CD4-positive, alpha-beta T cell (primary cell): ENCODE data around the gene SREBF2. TPM values are rescaled to one million over a fixed set of nuclear protein-coding genes. Genes with fewer than 3 reads are reported as not detected.
A peak's percentile ranks its signal among the peaks of the same experiment; 100 is the strongest.
"Not testable (repeated sequence)": the region's sequence is repeated elsewhere in the genome, so short reads cannot be mapped to it uniquely, and the experiment has no call there.

Experiments
- ATAC-seq: fragments of 200-7000 bp; cut with Tn5 transposase; one replicate; pipeline ENCODE4 v1.10.0; 2022; ENCODE audit warnings: mild to moderate bottlenecking; ENCODE audit not compliant: poor library complexity
- CTCF ChIA-PET: fragments of 350-600 bp; sonication (Branson Sonifier 250); formaldehyde crosslinking; loops from one replicate; lab custom pipeline; 2021; ENCODE audit warnings: antibody characterized with exemption, inconsistent platforms; lab: Charles Lee
- POLR2A ChIA-PET: fragments of 350-600 bp; sonication (Branson Sonifier 250); formaldehyde crosslinking; loops from one replicate; lab custom pipeline; 2021; ENCODE audit warnings: antibody characterized with exemption, inconsistent platforms; lab: Charles Lee
- DNase-seq, 14 experiments: peaks; one replicate each; pipeline ENCODE4 v3.0.0-alpha.2; 2013 to 2020; ENCODE audit warnings: mixed read lengths in 2 of 14
- H3K27ac ChIP-seq, 2 donors: one replicate each; pipeline versions ENCODE4 v1.5.1 to v1.7.0; 2013; ENCODE audit warnings: low read length in 2 of 2, low read depth in 1 of 2, mild to moderate bottlenecking in 1 of 2
- H3K27me3 ChIP-seq, 2 experiments: 1 replicate in 1 of 2; 2 replicates in 1 of 2; pipeline versions ENCODE4 v1.6.1 to v1.7.0; 2013; ENCODE audit warnings: low read length in 2 of 2, control low read depth in 1 of 2, mild to moderate bottlenecking in 1 of 2, moderate library complexity in 1 of 2; ENCODE audit not compliant: insufficient read depth in 2 of 2, control insufficient read depth in 1 of 2
- H3K36me3 ChIP-seq: one replicate; pipeline ENCODE4 v1.6.1; 2013; ENCODE audit warnings: low read length, control low read depth; ENCODE audit not compliant: insufficient read depth
- H3K4me1 ChIP-seq: one replicate; pipeline ENCODE4 v1.6.1; 2013; ENCODE audit warnings: low read length, control low read depth; ENCODE audit not compliant: insufficient read depth
- H3K4me3 ChIP-seq: one replicate; pipeline ENCODE4 v1.5.1; 2013; ENCODE audit warnings: mild to moderate bottlenecking, low read length, moderate library complexity
- H3K9me3 ChIP-seq, 2 experiments: 1 replicate in 1 of 2; 2 replicates in 1 of 2; pipeline versions ENCODE4 v1.6.1 to v1.7.0; 2013; ENCODE audit warnings: low read length in 2 of 2, mild to moderate bottlenecking in 2 of 2, control low read depth in 1 of 2, moderate library complexity in 1 of 2; ENCODE audit not compliant: control insufficient read depth in 1 of 2, insufficient read depth in 1 of 2
- H3K27ac Mint-ChIP-seq: one replicate; pipeline ENCODE4 v1.8.0; 2020; ENCODE audit warnings: mixed read lengths
- H3K27me3 Mint-ChIP-seq: one replicate; pipeline ENCODE4 v1.8.0; 2021; ENCODE audit warnings: mixed read lengths
- H3K36me3 Mint-ChIP-seq: one replicate; pipeline ENCODE4 v1.8.0; 2021; ENCODE audit warnings: low read depth, mixed read lengths
- H3K4me1 Mint-ChIP-seq: one replicate; pipeline ENCODE4 v1.8.0; 2021; ENCODE audit warnings: low read depth, mixed read lengths
- H3K4me3 Mint-ChIP-seq: one replicate; pipeline ENCODE4 v1.8.0; 2020; ENCODE audit warnings: mild to moderate bottlenecking, mixed read lengths
- H3K9me3 Mint-ChIP-seq: one replicate; pipeline ENCODE4 v1.8.0; 2020; ENCODE audit warnings: mixed read lengths
- intact Hi-C, 2 experiments: fragments of 100-400 bp; cut with DNase I in 1 of 2; cut with micrococcal nuclease in 1 of 2; formaldehyde crosslinking; loops; one replicate each; pipeline versions ENCODE4 v1.15.1 to v1.9.0; 2023 to 2025; cut with DNase I, micrococcal nuclease
- total RNA-seq, 174 experiments: library from RNA in 2 of 174; stranded (reverse) in 2 of 174; gene quantifications; one replicate each; pipeline ENCODE4 v1.2.3 and lab custom pipeline; 2021 to 2026
- TF ChIP-seq, protein P1 (sequence below): fragments of 200-600 bp; IDR thresholded peaks from one replicate; pipeline ENCODE4 v1.8.0; 2022; ENCODE audit warnings: antibody characterized with exemption, mild to moderate bottlenecking

SREBF2 gene
- total RNA-seq, 2 experiments from 2014 or later, result 67.2 to 69.9 TPM

DNA sequence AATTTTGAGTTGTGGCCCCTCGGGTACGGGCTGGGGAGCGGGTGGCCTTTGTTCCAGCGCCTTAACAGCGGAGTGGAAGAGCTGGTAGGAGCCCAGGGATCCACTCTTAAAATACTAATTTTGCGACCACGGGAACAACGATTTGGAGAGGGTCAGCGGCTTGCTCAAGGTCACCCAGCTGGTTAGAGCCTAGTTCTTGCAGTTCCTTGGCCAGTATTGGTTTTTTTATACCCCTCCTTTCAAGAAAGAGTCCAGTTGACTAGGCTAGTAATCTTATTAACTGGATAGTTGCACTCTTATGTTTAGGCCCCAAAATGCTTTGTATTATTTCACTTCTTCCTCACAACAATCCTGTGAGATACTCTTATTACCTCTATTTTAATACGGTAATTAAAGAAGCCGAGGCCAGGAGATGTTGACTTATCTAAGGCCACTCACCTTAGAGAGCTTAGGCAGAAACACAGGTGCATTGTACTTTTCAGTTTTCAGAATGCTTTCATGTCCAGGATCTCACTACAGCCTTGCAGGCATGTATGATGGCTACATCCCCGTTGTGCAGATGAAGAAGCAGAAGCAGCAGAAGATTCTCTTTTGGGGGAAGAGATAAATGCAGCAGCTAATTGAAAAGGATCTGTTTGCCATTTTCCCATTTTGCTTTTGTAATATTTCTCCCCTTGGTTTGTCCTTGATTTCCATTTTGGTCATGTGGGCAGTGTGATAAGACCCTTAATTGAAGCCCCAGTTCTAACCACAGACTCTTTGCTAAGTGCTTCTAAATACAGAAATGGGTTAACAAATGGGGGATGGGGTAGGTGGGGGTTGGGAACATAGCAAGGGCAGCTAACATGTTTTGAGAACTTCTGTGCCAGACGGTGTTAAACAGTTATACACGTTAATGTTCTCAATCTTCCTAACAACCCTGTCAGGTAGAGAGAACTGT, 1.4 kb downstream of the SREBF2 start:
- Mint-ChIP-seq H3K9me3 (no peaks in the 10 kb centered on the region), H3K27me3 (no peaks in the 10 kb centered on the region), H3K36me3 (peaks cover 34% of the 10 kb centered on the region), H3K4me1 (peaks cover 56% of the 10 kb centered on the region), H3K27ac (peak overlapping the region; percentile 89), H3K4me3 (peak overlapping the region; percentile 90)
- peak overlapping the region; percentile 79 to 89 for H3K27ac ChIP-seq
- intact Hi-C loops, result loop anchor here (5.0 kb wide), 2 partner anchors 38 to 52 kb away; no protein-coding TSS in a partner anchor
- DNase-seq, result peak in 2 of 14 experiments; percentile 13 to 25
- TF ChIP-seq, protein P1, sequence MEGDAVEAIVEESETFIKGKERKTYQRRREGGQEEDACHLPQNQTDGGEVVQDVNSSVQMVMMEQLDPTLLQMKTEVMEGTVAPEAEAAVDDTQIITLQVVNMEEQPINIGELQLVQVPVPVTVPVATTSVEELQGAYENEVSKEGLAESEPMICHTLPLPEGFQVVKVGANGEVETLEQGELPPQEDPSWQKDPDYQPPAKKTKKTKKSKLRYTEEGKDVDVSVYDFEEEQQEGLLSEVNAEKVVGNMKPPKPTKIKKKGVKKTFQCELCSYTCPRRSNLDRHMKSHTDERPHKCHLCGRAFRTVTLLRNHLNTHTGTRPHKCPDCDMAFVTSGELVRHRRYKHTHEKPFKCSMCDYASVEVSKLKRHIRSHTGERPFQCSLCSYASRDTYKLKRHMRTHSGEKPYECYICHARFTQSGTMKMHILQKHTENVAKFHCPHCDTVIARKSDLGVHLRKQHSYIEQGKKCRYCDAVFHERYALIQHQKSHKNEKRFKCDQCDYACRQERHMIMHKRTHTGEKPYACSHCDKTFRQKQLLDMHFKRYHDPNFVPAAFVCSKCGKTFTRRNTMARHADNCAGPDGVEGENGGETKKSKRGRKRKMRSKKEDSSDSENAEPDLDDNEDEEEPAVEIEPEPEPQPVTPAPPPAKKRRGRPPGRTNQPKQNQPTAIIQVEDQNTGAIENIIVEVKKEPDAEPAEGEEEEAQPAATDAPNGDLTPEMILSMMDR, result no peak
- H3K9me3 ChIP-seq, result no peaks in the 10 kb centered on the region
- H3K4me3 ChIP-seq, result peak overlapping the region; percentile 96
- no peaks in the 10 kb centered on the region for H3K27me3 ChIP-seq
- CTCF ChIA-PET, result interaction anchor here (0.9 to 3.4 kb wide), 5 partner anchors 10 to 167 kb away, joined by 3 to 8 read pairs (median 4); no protein-coding TSS in a partner anchor
- peaks cover 13% of the 10 kb centered on the region for H3K36me3 ChIP-seq
- POLR2A ChIA-PET, result interaction anchor here (0.5 to 5.0 kb wide), 13 partner anchors 10 to 548 kb away, joined by 3 to 107 read pairs (median 24); partner anchors contain the start of genes CCDC134, CENPM, PMM1 and RANGAP1
- no peak for ATAC-seq
- H3K4me1 ChIP-seq, result peaks cover 30% of the 10 kb centered on the region

DNA sequence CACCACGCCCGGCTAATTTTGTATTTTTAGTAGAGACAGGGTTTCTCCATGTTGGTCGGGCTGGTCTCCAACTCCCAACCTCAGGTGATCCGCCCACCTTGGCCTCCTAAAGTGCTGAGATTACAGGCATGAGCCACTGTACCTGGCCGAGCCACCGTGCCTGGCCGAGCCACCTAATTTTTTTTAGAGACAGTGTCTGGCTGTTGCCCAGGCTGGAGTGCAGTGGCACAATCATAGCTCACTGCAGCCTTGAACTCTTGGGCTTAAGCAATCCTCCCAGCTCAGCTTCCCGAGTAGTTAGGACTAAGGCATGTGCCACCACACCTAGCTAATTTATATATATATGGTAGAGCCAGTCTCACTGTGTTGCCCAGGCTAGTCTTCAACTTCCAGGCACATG, 2.6 kb downstream of the SREBF2 start:
- peak overlapping the region; percentile 27 for H3K4me3 Mint-ChIP-seq
- Histone ChIP-seq H3K4me1 (peaks cover 27% of the 10 kb centered on the region), H3K36me3 (peaks cover 13% of the 10 kb centered on the region)
- intact Hi-C loops, H3K27ac ChIP-seq, H3K27me3 Mint-ChIP-seq, DNase-seq, H3K4me3 ChIP-seq, H3K9me3 ChIP-seq, H3K27me3 ChIP-seq, H3K9me3 Mint-ChIP-seq, ATAC-seq: not testable (repeated sequence)
- peaks cover 63% of the 10 kb centered on the region for H3K4me1 Mint-ChIP-seq
- ChIA-PET POLR2A (interaction anchor here (0.5 to 5.0 kb wide), 5 partner anchors 9 to 54 kb away, joined by 3 to 92 read pairs (median 41); partner anchors contain the start of gene CCDC134), CTCF (interaction anchor here (2.3 to 3.4 kb wide), 2 partner anchors 9 to 22 kb away, joined by 8 to 9 read pairs; no protein-coding TSS in a partner anchor)
- H3K36me3 Mint-ChIP-seq, result peaks cover 37% of the 10 kb centered on the region
- peak overlapping the region; percentile 12 for H3K27ac Mint-ChIP-seq

DNA sequence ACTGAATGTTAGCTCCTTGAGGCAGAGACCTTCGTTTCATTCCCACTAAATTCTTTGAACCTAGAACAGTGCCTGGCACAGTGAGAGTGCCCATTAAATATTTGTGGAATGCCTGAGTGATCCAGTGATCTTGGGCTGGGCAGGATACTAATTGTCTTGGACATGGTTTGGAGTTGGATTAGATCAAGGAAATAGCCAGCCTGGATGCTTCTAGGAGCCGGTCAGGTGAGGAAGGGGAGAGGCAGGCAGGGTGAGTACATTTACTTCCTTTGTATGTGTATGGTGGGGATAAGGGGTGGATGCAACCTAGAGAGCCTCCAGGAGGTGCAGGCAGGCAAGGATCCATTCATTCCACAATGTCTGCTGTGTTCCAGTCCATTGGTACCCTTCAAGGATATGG, 3.6 kb downstream of the SREBF2 start:
- ChIA-PET POLR2A (interaction anchor here (0.8 to 1.0 kb wide), 2 partner anchors 14 to 55 kb away, joined by 3 to 5 read pairs; no protein-coding TSS in a partner anchor), CTCF (interaction anchor here (1.4 to 2.3 kb wide), 2 partner anchors 21 to 89 kb away, joined by 3 to 9 read pairs; no protein-coding TSS in a partner anchor)
- Mint-ChIP-seq H3K36me3 (peaks cover 37% of the 10 kb centered on the region), H3K9me3 (no peaks in the 10 kb centered on the region), H3K4me1 (peaks cover 73% of the 10 kb centered on the region), H3K4me3 (peak overlapping the region; percentile 30), H3K27ac (peak overlapping the region; percentile 12), H3K27me3 (no peaks in the 10 kb centered on the region)
- DNase-seq, result no peak
- Histone ChIP-seq H3K27me3 (no peaks in the 10 kb centered on the region), H3K4me3 (no peak overlapping the region), H3K27ac (no peak overlapping the region), H3K4me1 (peaks cover 24% of the 10 kb centered on the region), H3K9me3 (no peaks in the 10 kb centered on the region), H3K36me3 (peaks cover 16% of the 10 kb centered on the region)
- intact Hi-C loops, result no loop called here
- no peak for ATAC-seq
- TF ChIP-seq, protein P1, result no peak
